Bronchial epithelial cell (primary cell): ENCODE data around the gene TMEM143. TPM values are rescaled to one million over a fixed set of nuclear protein-coding genes. Genes with fewer than 3 reads are reported as not detected.

Source experiments
- DNase-seq: peaks from one replicate; pipeline ENCODE4 v3.0.0-alpha.2; 2010; ENCODE audit warnings: low read depth
- FAIRE-seq: peaks from 2 replicates; lab custom pipeline; 2011; peaks lifted over from hg19 to GRCh38; lab: Jason Lieb, UNC
- H3K27me3 ChIP-seq: 2 replicates; pipeline ENCODE4 v1.5.1; 2011; ENCODE audit warnings: low read length; ENCODE audit not compliant: control insufficient read depth, insufficient read depth
- H3K36me3 ChIP-seq: 2 replicates; pipeline ENCODE4 v1.5.1; 2011; ENCODE audit warnings: low read length; ENCODE audit not compliant: control insufficient read depth, insufficient read depth
- H3K4me3 ChIP-seq: 2 replicates; pipeline ENCODE4 v1.5.1; 2011; ENCODE audit warnings: mild to moderate bottlenecking, low read depth, low read length, control low read depth
- total RNA-seq: library from RNA; depleted of rRNA; stranded (reverse); fragments of >200 nt; gene quantifications from 2 replicates; pipeline ENCODE4 v1.2.1, GENCODE V29; 2014
- TF ChIP-seq, protein P1 (sequence below): IDR thresholded peaks from 2 replicates; pipeline ENCODE4 v1.5.1; 2011; ENCODE audit warnings: mild to moderate bottlenecking, moderate library complexity, low read length, control low read depth, inconsistent platforms; ENCODE audit not compliant: insufficient read depth, severe bottlenecking

TMEM143 gene
- total RNA-seq, 1 donor from 2014 or later: 0.79 TPM

DNA sequence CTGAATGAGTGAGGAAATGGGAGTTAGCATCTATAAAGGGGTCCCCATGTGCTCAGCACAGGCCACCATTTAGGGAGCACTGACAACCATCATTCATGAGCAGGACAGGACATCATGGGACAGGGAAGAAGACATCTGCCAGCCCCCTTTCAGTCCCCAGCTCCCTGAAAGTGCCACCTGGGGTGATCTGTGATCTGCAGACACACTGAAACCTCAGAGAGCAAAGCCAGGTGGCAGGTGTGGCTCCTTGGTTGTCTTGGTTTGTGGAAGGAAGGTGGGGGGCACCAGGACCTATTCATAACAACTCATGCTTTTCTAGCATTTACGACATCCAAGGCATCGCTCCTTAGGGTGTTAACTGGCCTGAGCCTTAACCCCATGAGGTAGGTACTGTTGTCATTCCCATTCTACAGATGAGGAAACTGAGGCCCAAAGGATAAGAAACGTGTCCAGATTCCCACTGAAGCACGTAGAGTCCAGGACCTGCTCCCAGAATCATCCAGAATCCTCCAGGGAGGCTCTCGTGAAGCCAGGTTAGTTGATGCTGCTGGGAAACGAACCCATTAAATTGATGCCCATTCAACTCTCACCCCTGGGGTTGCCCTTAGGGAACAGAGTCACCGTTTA is 21.8 kb upstream of the TMEM143 start:
- FAIRE-seq: no peak

DNA sequence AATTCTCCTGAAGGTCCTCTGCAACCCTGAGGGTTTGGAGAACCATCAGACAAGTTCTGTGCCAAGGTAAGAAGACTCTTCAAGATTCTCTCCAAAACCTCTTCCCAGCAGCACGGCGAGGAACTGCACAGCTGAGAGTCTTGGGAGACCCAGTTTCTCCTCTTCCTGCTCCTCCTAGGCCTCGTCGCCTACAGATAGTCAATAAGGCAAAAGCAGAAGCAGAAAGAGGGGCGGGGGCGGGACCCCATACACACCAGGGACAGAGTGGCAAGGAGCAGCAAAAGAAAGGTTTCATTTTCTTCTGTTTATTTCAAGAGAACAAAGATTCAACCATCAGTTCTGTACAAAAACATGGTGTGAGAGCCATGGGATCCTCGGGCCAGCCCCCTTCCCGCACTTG is 18.5 kb upstream of the TMEM143 start:
- H3K4me3 ChIP-seq: no peak overlapping the region
- FAIRE-seq (no peak), DNase-seq (no peak)
- no peaks in the 10 kb centered on the region for H3K27me3 ChIP-seq
- TF ChIP-seq, protein P1, sequence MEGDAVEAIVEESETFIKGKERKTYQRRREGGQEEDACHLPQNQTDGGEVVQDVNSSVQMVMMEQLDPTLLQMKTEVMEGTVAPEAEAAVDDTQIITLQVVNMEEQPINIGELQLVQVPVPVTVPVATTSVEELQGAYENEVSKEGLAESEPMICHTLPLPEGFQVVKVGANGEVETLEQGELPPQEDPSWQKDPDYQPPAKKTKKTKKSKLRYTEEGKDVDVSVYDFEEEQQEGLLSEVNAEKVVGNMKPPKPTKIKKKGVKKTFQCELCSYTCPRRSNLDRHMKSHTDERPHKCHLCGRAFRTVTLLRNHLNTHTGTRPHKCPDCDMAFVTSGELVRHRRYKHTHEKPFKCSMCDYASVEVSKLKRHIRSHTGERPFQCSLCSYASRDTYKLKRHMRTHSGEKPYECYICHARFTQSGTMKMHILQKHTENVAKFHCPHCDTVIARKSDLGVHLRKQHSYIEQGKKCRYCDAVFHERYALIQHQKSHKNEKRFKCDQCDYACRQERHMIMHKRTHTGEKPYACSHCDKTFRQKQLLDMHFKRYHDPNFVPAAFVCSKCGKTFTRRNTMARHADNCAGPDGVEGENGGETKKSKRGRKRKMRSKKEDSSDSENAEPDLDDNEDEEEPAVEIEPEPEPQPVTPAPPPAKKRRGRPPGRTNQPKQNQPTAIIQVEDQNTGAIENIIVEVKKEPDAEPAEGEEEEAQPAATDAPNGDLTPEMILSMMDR: no peak
- peaks cover 21% of the 10 kb centered on the region for H3K36me3 ChIP-seq

More for the DNA sequence above, 21.8 kb upstream of the TMEM143 start:
- TF ChIP-seq, protein P1: no peak
- no peaks in the 10 kb centered on the region for H3K27me3 ChIP-seq
- peaks cover 30% of the 10 kb centered on the region for H3K36me3 ChIP-seq
- no peak for DNase-seq
- no peak overlapping the region for H3K4me3 ChIP-seq

DNA sequence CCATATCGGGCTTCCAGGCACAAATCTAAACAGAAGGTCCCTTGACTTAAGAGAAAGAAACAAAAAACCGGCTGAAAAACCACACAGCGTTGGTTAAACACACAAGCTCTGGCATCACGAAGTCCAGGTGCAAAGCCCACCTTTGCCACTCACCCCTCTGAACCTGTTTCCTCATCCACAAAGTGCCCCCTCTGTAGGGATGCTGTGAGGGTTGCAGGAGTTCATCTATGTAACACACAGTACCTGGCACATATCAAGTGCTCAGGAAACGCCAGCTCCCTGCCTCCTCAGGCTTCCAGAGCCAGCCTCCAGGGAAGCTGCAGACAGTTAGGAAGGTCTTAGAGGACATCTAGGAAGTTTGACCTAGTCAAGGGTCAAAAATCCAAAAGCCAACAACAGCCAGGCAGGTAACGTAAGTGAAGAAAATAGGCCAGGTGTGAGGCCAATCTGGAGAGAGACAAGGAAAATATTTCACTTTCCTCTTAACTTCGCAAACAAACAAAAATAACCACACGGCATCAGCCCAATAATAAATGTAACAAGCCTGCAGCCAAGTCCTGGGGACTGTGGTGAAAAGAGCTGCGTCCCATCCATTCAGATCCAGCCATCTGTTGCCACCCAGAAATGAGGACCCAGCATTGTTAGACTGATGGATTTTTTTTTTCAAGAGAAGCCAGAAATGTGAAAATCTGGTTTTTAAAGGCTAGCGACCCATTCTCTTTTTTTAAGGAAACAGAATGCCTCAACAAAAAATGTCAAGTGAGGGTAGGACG is 17.6 kb upstream of the TMEM143 start:
- DNase-seq (no peak), FAIRE-seq (no peak)
- no peaks in the 10 kb centered on the region for H3K27me3 ChIP-seq
- H3K4me3 ChIP-seq: no peak overlapping the region
- H3K36me3 ChIP-seq: peaks cover 18% of the 10 kb centered on the region
- TF ChIP-seq, protein P1: no peak

DNA sequence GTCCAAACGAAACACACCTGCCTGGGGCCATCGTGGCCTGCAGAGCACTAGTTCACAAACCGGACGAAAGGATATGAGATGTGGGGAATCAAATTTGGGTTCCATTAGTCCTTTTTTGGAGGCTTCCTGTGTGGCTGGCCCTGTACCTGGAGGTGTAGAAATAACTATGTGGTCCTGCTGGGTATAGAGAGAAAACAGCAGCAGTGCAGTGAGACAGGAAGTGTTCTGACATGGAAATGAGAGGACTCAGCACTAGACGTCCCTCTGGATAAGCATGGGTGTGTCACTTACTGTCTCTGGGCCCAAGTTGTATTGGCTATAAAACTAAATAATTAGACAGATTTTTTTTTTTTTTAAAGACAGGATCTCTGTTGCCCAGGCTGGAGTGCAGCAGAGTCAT is 15.3 kb upstream of the TMEM143 start:
- FAIRE-seq (no peak), DNase-seq (no peak)
- TF ChIP-seq, protein P1: no peak
- H3K27me3 ChIP-seq: no peaks in the 10 kb centered on the region
- no peak overlapping the region for H3K4me3 ChIP-seq
- peaks cover 8% of the 10 kb centered on the region for H3K36me3 ChIP-seq

DNA sequence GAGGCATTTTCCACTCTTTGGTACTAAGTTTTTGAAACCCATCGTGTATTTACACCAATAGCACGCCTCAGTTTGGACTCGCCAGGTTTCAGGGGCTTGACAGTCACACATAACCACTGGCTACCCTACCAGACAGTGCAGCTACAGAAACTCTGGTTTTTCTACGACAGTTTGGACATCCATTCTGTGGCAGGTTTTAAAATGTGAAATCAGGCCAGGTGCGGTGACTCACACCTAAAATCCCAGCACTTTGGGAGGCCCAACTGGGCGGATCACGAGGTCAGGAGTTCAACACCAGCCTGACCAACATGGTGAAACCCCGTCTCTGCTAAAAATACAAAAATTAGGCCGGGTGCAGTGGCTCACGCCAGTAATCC is 14.4 kb upstream of the TMEM143 start:
- Histone ChIP-seq H3K27me3 (no peaks in the 10 kb centered on the region), H3K4me3 (no peak overlapping the region), H3K36me3 (peaks cover 4% of the 10 kb centered on the region)
- no peak for FAIRE-seq
- DNase-seq: no peak
- TF ChIP-seq, protein P1: no peak
